Neural crest cell (in vitro differentiated cells): ENCODE data around the gene OPN5. TPM values are rescaled to one million over a fixed set of nuclear protein-coding genes. Genes with fewer than 3 reads are reported as not detected.

ENCODE experiments used
- DNase-seq: peaks from one replicate; pipeline ENCODE4 v3.0.0; 2021; ENCODE audit warnings: low read depth, mixed read lengths, low spot score
- H3K27ac Mint-ChIP-seq: one replicate; pipeline ENCODE4 v1.8.0; 2021; ENCODE audit warnings: mild to moderate bottlenecking, mixed read lengths; ENCODE audit not compliant: unreplicated experiment
- H3K27me3 Mint-ChIP-seq: 2 replicates; pipeline ENCODE4 v1.8.0; 2021; ENCODE audit warnings: low read depth, mild to moderate bottlenecking, mixed read lengths
- H3K36me3 Mint-ChIP-seq: 2 replicates; pipeline ENCODE4 v1.8.0; 2021; ENCODE audit warnings: low read depth, mild to moderate bottlenecking, mixed read lengths
- H3K4me1 Mint-ChIP-seq: 2 replicates; pipeline ENCODE4 v1.8.0; 2021; ENCODE audit warnings: mixed read lengths
- H3K4me3 Mint-ChIP-seq: one replicate; pipeline ENCODE4 v1.8.0; 2021; ENCODE audit warnings: mild to moderate bottlenecking, mixed read lengths
- H3K9me3 Mint-ChIP-seq: 2 replicates; pipeline ENCODE4 v1.8.0; 2021; ENCODE audit warnings: mixed read lengths
- total RNA-seq: library from RNA; stranded (reverse); gene quantifications from 2 replicates; pipeline ENCODE4 v1.2.1, GENCODE V29; 2021
- TF ChIP-seq, protein P1 (sequence below): fragments of 200-600 bp; sonication (generic); conservative IDR thresholded peaks from 2 replicates; pipeline ENCODE4 v1.5.0; 2021; ENCODE audit warnings: antibody characterized with exemption, mild to moderate bottlenecking

OPN5 gene
- total RNA-seq, 1 donor from 2014 or later: not detected

DNA sequence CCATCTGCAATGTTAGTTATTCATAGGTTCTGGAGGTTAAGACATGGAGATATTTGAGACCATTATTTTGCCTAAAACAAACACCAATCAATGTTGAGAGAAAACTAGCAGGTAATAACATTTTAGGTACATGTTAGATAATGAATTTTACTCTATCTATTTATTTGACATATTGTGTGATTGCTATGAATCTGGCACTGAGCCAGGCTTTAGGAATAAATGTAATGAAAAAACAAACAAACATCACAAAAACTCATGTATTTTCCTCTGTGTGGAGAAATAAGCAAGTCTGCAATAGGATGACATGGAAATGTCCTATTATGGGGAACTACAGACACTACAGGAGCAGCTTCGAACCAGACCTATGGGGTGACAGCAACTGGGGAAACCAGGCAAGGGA is 57.8 kb downstream of the OPN5 start:
- no peak overlapping the region for H3K4me3 Mint-ChIP-seq
- no peaks in the 10 kb centered on the region for H3K27me3 Mint-ChIP-seq
- H3K27ac Mint-ChIP-seq: no peak overlapping the region
- no peaks in the 10 kb centered on the region for H3K36me3 Mint-ChIP-seq
- H3K4me1 Mint-ChIP-seq: no peaks in the 10 kb centered on the region
- no peak for DNase-seq
- no peaks in the 10 kb centered on the region for H3K9me3 Mint-ChIP-seq
- TF ChIP-seq, protein P1, sequence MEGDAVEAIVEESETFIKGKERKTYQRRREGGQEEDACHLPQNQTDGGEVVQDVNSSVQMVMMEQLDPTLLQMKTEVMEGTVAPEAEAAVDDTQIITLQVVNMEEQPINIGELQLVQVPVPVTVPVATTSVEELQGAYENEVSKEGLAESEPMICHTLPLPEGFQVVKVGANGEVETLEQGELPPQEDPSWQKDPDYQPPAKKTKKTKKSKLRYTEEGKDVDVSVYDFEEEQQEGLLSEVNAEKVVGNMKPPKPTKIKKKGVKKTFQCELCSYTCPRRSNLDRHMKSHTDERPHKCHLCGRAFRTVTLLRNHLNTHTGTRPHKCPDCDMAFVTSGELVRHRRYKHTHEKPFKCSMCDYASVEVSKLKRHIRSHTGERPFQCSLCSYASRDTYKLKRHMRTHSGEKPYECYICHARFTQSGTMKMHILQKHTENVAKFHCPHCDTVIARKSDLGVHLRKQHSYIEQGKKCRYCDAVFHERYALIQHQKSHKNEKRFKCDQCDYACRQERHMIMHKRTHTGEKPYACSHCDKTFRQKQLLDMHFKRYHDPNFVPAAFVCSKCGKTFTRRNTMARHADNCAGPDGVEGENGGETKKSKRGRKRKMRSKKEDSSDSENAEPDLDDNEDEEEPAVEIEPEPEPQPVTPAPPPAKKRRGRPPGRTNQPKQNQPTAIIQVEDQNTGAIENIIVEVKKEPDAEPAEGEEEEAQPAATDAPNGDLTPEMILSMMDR: no peak

DNA sequence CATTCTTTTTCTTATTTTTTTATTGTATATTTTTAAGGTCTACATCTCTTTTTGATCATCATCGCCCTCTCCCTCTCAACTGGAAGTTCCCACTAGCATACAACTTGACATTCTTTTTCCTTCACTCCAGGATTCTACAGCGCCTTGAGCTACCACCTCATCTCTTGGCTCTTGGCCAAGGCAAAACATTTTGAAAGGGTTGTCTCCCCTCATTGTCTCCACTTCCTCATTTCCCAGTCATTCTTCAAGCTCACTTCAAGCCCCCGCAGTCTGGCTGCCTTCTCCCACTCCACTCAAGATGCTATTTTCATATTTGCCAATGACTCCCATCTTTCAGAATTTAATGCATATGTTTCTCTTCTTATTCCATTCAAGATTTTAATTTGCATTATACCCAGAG is 63.0 kb downstream of the OPN5 start:
- H3K4me1 Mint-ChIP-seq: no peaks in the 10 kb centered on the region
- no peaks in the 10 kb centered on the region for H3K27me3 Mint-ChIP-seq
- H3K4me3 Mint-ChIP-seq: no peak overlapping the region
- TF ChIP-seq, protein P1: no peak
- no peak overlapping the region for H3K27ac Mint-ChIP-seq
- H3K36me3 Mint-ChIP-seq: no peaks in the 10 kb centered on the region
- H3K9me3 Mint-ChIP-seq: no peaks in the 10 kb centered on the region
- DNase-seq: no peak

DNA sequence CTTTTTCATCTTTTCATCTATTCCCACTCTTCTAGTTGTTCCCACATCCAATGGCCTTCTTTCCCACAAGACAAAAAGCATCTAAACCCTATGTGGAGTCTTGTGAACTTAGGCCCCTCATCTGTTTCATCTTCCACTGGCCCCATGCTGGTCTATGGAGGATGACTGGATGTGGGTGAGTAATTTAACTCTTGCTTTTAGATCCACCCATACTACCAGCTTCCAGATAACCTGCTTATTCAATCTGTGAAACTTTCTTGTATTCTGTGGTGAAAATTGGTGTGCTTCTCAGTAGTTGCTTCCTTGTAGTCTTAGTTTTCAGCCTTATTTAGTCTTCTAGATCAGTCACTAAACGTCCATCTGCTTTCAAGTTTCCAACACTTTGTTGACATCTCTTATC is 64.9 kb downstream of the OPN5 start:
- no peak overlapping the region for H3K4me3 Mint-ChIP-seq
- H3K27ac Mint-ChIP-seq: no peak overlapping the region
- H3K4me1 Mint-ChIP-seq: no peaks in the 10 kb centered on the region
- no peaks in the 10 kb centered on the region for H3K36me3 Mint-ChIP-seq
- TF ChIP-seq, protein P1: no peak
- no peaks in the 10 kb centered on the region for H3K9me3 Mint-ChIP-seq
- H3K27me3 Mint-ChIP-seq: no peaks in the 10 kb centered on the region
- DNase-seq: no peak

DNA sequence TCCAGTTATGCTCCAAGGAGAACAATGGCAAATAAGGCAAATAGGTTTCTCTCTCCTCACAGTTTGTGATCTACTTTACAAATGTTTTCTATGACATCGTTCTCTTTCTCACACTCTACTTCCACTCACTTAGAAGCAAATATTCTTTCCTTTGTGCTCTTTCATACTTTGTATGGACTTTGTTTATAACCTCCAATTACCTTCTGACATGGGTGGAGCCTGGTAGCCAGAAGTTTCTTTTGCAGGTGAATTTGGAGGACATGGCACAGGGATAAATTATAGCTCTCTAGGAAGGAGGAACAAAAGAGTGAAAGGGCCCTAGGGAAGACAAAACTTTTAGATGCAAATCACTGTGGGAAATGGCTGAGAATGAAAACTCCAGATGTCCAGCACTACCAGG is 69.3 kb downstream of the OPN5 start:
- Mint-ChIP-seq H3K36me3 (no peaks in the 10 kb centered on the region), H3K27ac (no peak overlapping the region), H3K4me3 (no peak overlapping the region), H3K9me3 (no peaks in the 10 kb centered on the region), H3K27me3 (no peaks in the 10 kb centered on the region), H3K4me1 (no peaks in the 10 kb centered on the region)
- no peak for DNase-seq
- TF ChIP-seq, protein P1: no peak

DNA sequence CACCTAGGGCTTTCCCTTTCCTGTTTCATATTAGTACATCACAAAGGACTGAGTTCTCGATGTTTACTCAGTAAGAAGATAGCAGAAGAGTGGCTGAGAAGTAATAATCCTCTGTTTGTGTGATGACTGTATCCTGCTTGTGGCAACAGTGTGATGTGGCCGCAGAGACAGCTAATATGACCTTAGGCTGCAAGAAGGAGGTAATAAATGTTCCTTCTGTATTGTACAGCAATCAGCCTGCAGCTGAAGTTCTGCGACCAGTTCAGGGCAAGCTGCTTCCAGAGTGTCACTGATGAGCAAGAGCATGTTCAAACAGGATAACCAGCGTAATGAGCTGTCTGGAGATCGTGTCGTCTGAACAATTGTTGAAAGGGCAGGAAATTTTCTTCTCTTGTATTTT is 70.9 kb downstream of the OPN5 start:
- no peaks in the 10 kb centered on the region for H3K9me3 Mint-ChIP-seq
- H3K27me3 Mint-ChIP-seq: no peaks in the 10 kb centered on the region
- TF ChIP-seq, protein P1: no peak
- H3K27ac Mint-ChIP-seq: no peak overlapping the region
- DNase-seq: no peak
- no peak overlapping the region for H3K4me3 Mint-ChIP-seq
- H3K4me1 Mint-ChIP-seq: no peaks in the 10 kb centered on the region
- H3K36me3 Mint-ChIP-seq: no peaks in the 10 kb centered on the region

DNA sequence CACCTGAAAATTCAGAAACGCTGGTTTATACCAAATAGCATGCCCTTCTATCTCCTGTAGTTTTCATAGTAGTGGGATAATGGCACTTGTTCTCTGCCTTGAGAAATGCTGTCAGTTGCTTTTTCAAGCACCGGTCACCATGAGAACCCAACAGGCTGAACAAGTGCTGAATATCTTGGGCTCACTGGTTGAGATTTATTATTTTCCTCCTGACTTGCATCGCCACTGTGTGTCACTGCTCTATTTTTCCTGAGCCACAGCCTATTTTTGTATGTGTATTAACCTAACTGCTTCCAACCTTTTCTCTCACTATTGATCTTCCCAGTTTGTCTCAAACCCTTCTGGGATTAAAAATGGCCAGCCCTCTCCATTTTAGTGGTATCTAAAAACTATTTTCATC is 71.9 kb downstream of the OPN5 start:
- H3K27ac Mint-ChIP-seq: no peak overlapping the region
- no peaks in the 10 kb centered on the region for H3K27me3 Mint-ChIP-seq
- no peak overlapping the region for H3K4me3 Mint-ChIP-seq
- no peaks in the 10 kb centered on the region for H3K4me1 Mint-ChIP-seq
- H3K9me3 Mint-ChIP-seq: no peaks in the 10 kb centered on the region
- no peaks in the 10 kb centered on the region for H3K36me3 Mint-ChIP-seq
- DNase-seq: no peak
- TF ChIP-seq, protein P1: no peak
